Liver (tissue), 3 donors: ENCODE results near the gene FADS2.

Experiments
- GABPA ChIP-seq, 2 donors: IDR thresholded peaks in 1 of 2; conservative IDR thresholded peaks in 1 of 2; 2 replicates each; pipeline ENCODE4 v1.6.1; 2016; ENCODE audit warnings: antibody characterized with exemption in 2 of 2, mild to moderate bottlenecking in 1 of 2, moderate library complexity in 1 of 2
- RAD21 ChIP-seq, 2 donors: IDR thresholded peaks; 2 replicates each; pipeline ENCODE4 v1.6.1; 2016; ENCODE audit warnings: antibody characterized with exemption in 2 of 2, mild to moderate bottlenecking in 2 of 2
- RXRA ChIP-seq, 2 donors: IDR thresholded peaks; 2 replicates each; pipeline ENCODE4 v1.6.1; 2017 to 2018; ENCODE audit warnings: antibody characterized with exemption in 2 of 2, mild to moderate bottlenecking in 1 of 2
- YY1 ChIP-seq: IDR thresholded peaks from 2 replicates; pipeline ENCODE4 v1.6.1; 2016; ENCODE audit warnings: antibody characterized with exemption, mild to moderate bottlenecking
- TF ChIP-seq, protein P1 (sequence below): IDR thresholded peaks from 2 replicates; pipeline ENCODE4 v1.6.1; 2016; ENCODE audit warnings: antibody characterized with exemption
- TF ChIP-seq, protein P2 (sequence below): fragments of 150-350 bp; IDR thresholded peaks from 2 replicates; pipeline ENCODE4 v1.5.1; 2017; ENCODE audit warnings: improper control_type of control experiment, low read depth, low read length; ENCODE audit not compliant: missing input control
- TF ChIP-seq, protein P3 (sequence below): IDR thresholded peaks from 2 replicates; pipeline ENCODE4 v1.6.1; 2016; ENCODE audit warnings: antibody characterized with exemption
- TF ChIP-seq, protein P4 (sequence below): IDR thresholded peaks from 2 replicates; pipeline ENCODE4 v1.6.1; 2016; ENCODE audit warnings: antibody characterized with exemption, mild to moderate bottlenecking
- TF ChIP-seq, protein P5 (sequence below): IDR thresholded peaks from 2 replicates; pipeline ENCODE4 v1.6.1; 2016; ENCODE audit warnings: antibody characterized with exemption
- donor health status: healthy.
- donor health status: healthy.

DNA sequence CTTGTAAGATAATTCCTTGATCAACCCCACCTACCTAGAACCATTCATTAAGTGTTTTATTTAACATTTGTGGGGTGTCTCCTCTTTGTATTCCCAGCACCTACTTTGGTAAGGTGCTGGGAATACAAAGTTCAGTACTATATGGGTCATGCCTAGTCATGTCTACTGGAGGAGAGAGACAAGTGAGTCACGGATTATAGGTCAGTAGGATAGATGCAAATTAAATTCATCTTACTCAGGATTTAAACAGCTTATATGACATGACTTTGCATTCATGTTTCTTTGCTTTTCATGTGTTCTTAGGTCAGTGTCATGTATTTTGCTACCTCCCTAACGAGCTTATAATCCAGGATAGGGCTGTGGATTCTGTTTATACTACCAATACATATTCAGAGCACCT, 7.9 kb upstream of the FADS2 start:
- TF ChIP-seq, protein P1, sequence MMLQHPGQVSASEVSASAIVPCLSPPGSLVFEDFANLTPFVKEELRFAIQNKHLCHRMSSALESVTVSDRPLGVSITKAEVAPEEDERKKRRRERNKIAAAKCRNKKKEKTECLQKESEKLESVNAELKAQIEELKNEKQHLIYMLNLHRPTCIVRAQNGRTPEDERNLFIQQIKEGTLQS: no peak
- TF ChIP-seq, protein P2, sequence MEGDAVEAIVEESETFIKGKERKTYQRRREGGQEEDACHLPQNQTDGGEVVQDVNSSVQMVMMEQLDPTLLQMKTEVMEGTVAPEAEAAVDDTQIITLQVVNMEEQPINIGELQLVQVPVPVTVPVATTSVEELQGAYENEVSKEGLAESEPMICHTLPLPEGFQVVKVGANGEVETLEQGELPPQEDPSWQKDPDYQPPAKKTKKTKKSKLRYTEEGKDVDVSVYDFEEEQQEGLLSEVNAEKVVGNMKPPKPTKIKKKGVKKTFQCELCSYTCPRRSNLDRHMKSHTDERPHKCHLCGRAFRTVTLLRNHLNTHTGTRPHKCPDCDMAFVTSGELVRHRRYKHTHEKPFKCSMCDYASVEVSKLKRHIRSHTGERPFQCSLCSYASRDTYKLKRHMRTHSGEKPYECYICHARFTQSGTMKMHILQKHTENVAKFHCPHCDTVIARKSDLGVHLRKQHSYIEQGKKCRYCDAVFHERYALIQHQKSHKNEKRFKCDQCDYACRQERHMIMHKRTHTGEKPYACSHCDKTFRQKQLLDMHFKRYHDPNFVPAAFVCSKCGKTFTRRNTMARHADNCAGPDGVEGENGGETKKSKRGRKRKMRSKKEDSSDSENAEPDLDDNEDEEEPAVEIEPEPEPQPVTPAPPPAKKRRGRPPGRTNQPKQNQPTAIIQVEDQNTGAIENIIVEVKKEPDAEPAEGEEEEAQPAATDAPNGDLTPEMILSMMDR: no peak
- TF ChIP-seq GABPA (IDR thresholded peaks at IDR 0.05 in 1 of 2, conservative IDR thresholded peaks at IDR 0.05 in 1 of 2) (no peak), RXRA (IDR thresholded peaks at IDR 0.05) (no peak), RAD21 (IDR thresholded peaks at IDR 0.05) (no peak), YY1 (no peak)
- TF ChIP-seq, protein P3, sequence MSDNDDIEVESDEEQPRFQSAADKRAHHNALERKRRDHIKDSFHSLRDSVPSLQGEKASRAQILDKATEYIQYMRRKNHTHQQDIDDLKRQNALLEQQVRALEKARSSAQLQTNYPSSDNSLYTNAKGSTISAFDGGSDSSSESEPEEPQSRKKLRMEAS: no peak
- TF ChIP-seq, protein P4, sequence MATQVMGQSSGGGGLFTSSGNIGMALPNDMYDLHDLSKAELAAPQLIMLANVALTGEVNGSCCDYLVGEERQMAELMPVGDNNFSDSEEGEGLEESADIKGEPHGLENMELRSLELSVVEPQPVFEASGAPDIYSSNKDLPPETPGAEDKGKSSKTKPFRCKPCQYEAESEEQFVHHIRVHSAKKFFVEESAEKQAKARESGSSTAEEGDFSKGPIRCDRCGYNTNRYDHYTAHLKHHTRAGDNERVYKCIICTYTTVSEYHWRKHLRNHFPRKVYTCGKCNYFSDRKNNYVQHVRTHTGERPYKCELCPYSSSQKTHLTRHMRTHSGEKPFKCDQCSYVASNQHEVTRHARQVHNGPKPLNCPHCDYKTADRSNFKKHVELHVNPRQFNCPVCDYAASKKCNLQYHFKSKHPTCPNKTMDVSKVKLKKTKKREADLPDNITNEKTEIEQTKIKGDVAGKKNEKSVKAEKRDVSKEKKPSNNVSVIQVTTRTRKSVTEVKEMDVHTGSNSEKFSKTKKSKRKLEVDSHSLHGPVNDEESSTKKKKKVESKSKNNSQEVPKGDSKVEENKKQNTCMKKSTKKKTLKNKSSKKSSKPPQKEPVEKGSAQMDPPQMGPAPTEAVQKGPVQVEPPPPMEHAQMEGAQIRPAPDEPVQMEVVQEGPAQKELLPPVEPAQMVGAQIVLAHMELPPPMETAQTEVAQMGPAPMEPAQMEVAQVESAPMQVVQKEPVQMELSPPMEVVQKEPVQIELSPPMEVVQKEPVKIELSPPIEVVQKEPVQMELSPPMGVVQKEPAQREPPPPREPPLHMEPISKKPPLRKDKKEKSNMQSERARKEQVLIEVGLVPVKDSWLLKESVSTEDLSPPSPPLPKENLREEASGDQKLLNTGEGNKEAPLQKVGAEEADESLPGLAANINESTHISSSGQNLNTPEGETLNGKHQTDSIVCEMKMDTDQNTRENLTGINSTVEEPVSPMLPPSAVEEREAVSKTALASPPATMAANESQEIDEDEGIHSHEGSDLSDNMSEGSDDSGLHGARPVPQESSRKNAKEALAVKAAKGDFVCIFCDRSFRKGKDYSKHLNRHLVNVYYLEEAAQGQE: no peak
- TF ChIP-seq, protein P5, sequence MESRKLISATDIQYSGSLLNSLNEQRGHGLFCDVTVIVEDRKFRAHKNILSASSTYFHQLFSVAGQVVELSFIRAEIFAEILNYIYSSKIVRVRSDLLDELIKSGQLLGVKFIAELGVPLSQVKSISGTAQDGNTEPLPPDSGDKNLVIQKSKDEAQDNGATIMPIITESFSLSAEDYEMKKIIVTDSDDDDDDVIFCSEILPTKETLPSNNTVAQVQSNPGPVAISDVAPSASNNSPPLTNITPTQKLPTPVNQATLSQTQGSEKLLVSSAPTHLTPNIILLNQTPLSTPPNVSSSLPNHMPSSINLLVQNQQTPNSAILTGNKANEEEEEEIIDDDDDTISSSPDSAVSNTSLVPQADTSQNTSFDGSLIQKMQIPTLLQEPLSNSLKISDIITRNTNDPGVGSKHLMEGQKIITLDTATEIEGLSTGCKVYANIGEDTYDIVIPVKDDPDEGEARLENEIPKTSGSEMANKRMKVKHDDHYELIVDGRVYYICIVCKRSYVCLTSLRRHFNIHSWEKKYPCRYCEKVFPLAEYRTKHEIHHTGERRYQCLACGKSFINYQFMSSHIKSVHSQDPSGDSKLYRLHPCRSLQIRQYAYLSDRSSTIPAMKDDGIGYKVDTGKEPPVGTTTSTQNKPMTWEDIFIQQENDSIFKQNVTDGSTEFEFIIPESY: no peak
